Astrocyte (in vitro differentiated cells and primary cell): ENCODE results near the gene RPL39L. TPM values are rescaled to one million over a fixed set of nuclear protein-coding genes. Genes with fewer than 3 reads are reported as not detected.

Experiments used
- DNase-seq: peaks from one replicate; pipeline ENCODE4 v3.0.0-alpha.2; 2010; ENCODE audit warnings: low read depth
- FAIRE-seq: peaks from 2 replicates; lab custom pipeline; 2011; peaks lifted over from hg19 to GRCh38; lab: Jason Lieb, UNC
- H2AFZ ChIP-seq: 2 replicates; pipeline ENCODE4 v1.6.0; 2012; ENCODE audit warnings: low read depth, low read length, inconsistent platforms
- H3K27ac ChIP-seq: 2 replicates; pipeline ENCODE4 v1.5.1; 2011; ENCODE audit warnings: low read depth, low read length, inconsistent platforms
- H3K27me3 ChIP-seq: 2 replicates; pipeline ENCODE4 v1.6.0; 2011; ENCODE audit warnings: low read length, inconsistent platforms; ENCODE audit not compliant: insufficient read depth
- H3K36me3 ChIP-seq: 2 replicates; pipeline ENCODE4 v1.5.1; 2011; ENCODE audit warnings: low read length, inconsistent platforms; ENCODE audit not compliant: insufficient read depth
- H3K4me1 ChIP-seq: 2 replicates; pipeline ENCODE4 v1.5.1; 2011; ENCODE audit warnings: low read length, inconsistent platforms; ENCODE audit not compliant: insufficient read depth
- H3K4me2 ChIP-seq: 2 replicates; pipeline ENCODE4 v1.6.0; 2012; ENCODE audit warnings: low read length, inconsistent platforms
- H3K4me3 ChIP-seq: 2 replicates; pipeline ENCODE4 v1.5.1; 2011; ENCODE audit warnings: low read depth, mild to moderate bottlenecking, low read length, inconsistent platforms; ENCODE audit not compliant: insufficient read depth
- H3K79me2 ChIP-seq: 2 replicates; pipeline ENCODE4 v1.6.0; 2012; ENCODE audit warnings: mild to moderate bottlenecking, low read length, inconsistent platforms; ENCODE audit not compliant: insufficient read depth
- H3K9ac ChIP-seq: 2 replicates; pipeline ENCODE4 v1.6.0; 2012; ENCODE audit warnings: mild to moderate bottlenecking, low read length, inconsistent platforms
- H3K9me3 ChIP-seq: 2 replicates; pipeline ENCODE4 v1.5.1; 2012; ENCODE audit warnings: low read depth, mild to moderate bottlenecking, low read length, inconsistent platforms; ENCODE audit not compliant: insufficient read depth
- H4K20me1 ChIP-seq: 2 replicates; pipeline ENCODE4 v1.6.0; 2012; ENCODE audit warnings: low read length, inconsistent platforms; ENCODE audit not compliant: insufficient read depth
- H3K27ac Mint-ChIP-seq: one replicate; pipeline ENCODE4 v1.8.0; 2021; ENCODE audit warnings: mild to moderate bottlenecking, mixed read lengths; ENCODE audit not compliant: unreplicated experiment
- H3K27me3 Mint-ChIP-seq: one replicate; pipeline ENCODE4 v1.8.0; 2021; ENCODE audit warnings: low read depth, mixed read lengths; ENCODE audit not compliant: unreplicated experiment
- H3K36me3 Mint-ChIP-seq: one replicate; pipeline ENCODE4 v1.8.0; 2021; ENCODE audit warnings: low read depth, mixed read lengths; ENCODE audit not compliant: unreplicated experiment
- H3K4me1 Mint-ChIP-seq: one replicate; pipeline ENCODE4 v1.8.0; 2021; ENCODE audit warnings: low read depth, mixed read lengths; ENCODE audit not compliant: unreplicated experiment
- H3K4me3 Mint-ChIP-seq: one replicate; pipeline ENCODE4 v1.8.0; 2021; ENCODE audit warnings: mild to moderate bottlenecking, moderate library complexity, mixed read lengths; ENCODE audit not compliant: unreplicated experiment
- H3K9me3 Mint-ChIP-seq: one replicate; pipeline ENCODE4 v1.8.0; 2021; ENCODE audit warnings: mild to moderate bottlenecking, mixed read lengths; ENCODE audit not compliant: unreplicated experiment
- EZH2 ChIP-seq: IDR thresholded peaks from 2 replicates; pipeline ENCODE4 v1.6.1; 2012; ENCODE audit warnings: mild to moderate bottlenecking, low read length, inconsistent platforms; ENCODE audit not compliant: insufficient read depth
- total RNA-seq: library from RNA; stranded (reverse); gene quantifications from 2 replicates; pipeline ENCODE4 v1.2.1, GENCODE V29; 2021
- TF ChIP-seq, protein P1 (sequence below): IDR thresholded peaks from 2 replicates; pipeline ENCODE4 v1.5.1; 2011; ENCODE audit warnings: low read depth, mild to moderate bottlenecking, inconsistent platforms, low read length, moderate library complexity; ENCODE audit not compliant: insufficient read depth

Gene RPL39L
- total RNA-seq, 1 donor from 2014 or later, result 6.5 TPM

DNA sequence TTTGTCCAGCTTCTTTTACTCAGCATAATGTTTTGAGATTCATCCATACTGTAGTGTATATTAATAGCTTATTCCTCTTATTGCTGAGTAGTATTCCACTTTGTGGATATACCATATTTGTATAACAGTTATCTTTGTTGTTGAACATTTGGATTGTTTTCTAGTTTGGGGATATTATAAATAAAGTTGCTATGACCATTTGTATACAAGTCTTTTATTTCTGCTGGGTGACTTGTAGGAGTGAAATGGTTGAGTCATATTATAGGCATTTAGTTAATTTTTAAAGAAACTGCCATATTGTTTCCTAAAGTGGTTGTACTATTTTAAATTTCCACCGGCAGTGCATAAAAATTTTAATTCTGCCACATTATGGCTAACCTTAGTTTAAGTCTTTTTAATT lies 53.4 kb downstream of the RPL39L start:
- no peak for FAIRE-seq

DNA sequence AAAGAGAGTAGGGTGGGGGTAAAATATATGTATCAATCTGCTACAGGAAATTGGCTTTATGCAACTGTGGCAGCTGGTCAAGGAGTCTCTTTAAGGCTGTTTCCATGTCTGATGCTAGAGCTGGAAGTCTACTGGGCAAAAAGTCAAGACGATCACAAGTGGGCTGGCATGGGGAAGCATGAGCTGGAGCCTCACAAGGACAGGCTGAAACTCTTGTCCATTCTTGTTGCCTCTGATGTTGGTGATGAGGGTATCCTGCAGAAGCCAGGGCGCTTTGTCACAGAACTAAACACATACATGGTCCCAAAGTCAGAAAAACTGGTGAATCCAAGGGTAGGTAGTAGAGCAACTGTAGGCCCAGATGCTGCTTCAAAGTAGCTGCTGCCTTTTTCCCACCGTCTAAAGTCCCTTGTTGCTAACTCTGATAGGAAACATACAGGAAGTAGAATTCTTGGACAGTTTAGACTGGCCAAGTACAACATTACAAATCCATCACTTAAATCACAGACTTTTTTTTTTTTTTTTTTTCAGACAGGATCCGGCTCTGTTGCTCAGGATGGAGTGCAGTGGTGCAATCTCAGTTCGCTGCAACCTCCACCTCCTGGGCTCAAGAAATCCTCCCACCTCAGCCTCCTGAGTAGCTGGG lies 54.2 kb downstream of the RPL39L start:
- Mint-ChIP-seq H3K27me3 (no peaks in the 10 kb centered on the region), H3K36me3 (no peaks in the 10 kb centered on the region), H3K9me3 (peaks cover 10% of the 10 kb centered on the region), H3K4me3 (no peak overlapping the region), H3K4me1 (peaks cover 1% of the 10 kb centered on the region), H3K27ac (no peak overlapping the region)
- FAIRE-seq (no peak), DNase-seq (no peak)
- H4K20me1 ChIP-seq, result no peaks in the 10 kb centered on the region
- no peak overlapping the region for H3K27ac ChIP-seq
- H3K27me3 ChIP-seq, result no peaks in the 10 kb centered on the region
- TF ChIP-seq, protein P1, sequence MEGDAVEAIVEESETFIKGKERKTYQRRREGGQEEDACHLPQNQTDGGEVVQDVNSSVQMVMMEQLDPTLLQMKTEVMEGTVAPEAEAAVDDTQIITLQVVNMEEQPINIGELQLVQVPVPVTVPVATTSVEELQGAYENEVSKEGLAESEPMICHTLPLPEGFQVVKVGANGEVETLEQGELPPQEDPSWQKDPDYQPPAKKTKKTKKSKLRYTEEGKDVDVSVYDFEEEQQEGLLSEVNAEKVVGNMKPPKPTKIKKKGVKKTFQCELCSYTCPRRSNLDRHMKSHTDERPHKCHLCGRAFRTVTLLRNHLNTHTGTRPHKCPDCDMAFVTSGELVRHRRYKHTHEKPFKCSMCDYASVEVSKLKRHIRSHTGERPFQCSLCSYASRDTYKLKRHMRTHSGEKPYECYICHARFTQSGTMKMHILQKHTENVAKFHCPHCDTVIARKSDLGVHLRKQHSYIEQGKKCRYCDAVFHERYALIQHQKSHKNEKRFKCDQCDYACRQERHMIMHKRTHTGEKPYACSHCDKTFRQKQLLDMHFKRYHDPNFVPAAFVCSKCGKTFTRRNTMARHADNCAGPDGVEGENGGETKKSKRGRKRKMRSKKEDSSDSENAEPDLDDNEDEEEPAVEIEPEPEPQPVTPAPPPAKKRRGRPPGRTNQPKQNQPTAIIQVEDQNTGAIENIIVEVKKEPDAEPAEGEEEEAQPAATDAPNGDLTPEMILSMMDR, result no peak
- TF ChIP-seq EZH2, result no peak
- no peaks in the 10 kb centered on the region for H3K9me3 ChIP-seq
- no peaks in the 10 kb centered on the region for H3K36me3 ChIP-seq
- no peak overlapping the region for H2AFZ ChIP-seq
- no peak overlapping the region for H3K9ac ChIP-seq
- no peak overlapping the region for H3K4me3 ChIP-seq
- H3K79me2 ChIP-seq, result no peaks in the 10 kb centered on the region
- H3K4me1 ChIP-seq, result no peaks in the 10 kb centered on the region
- no peak overlapping the region for H3K4me2 ChIP-seq

More for the DNA sequence above, 53.4 kb downstream of the RPL39L start:
- no peaks in the 10 kb centered on the region for H3K36me3 Mint-ChIP-seq
- TF ChIP-seq EZH2, result no peak
- TF ChIP-seq, protein P1, result no peak
- H3K27ac Mint-ChIP-seq, result no peak overlapping the region
- DNase-seq, result no peak
- H3K27me3 ChIP-seq, result no peaks in the 10 kb centered on the region
- H3K9me3 Mint-ChIP-seq, result peaks cover 10% of the 10 kb centered on the region
- H2AFZ ChIP-seq, result no peak overlapping the region
- H3K4me3 ChIP-seq, result no peak overlapping the region
- no peak overlapping the region for H3K4me2 ChIP-seq
- no peaks in the 10 kb centered on the region for H3K4me1 ChIP-seq
- no peak overlapping the region for H3K9ac ChIP-seq
- H3K36me3 ChIP-seq, result no peaks in the 10 kb centered on the region
- no peaks in the 10 kb centered on the region for H3K9me3 ChIP-seq
- H4K20me1 ChIP-seq, result no peaks in the 10 kb centered on the region
- no peaks in the 10 kb centered on the region for H3K27me3 Mint-ChIP-seq
- H3K4me1 Mint-ChIP-seq, result peaks cover 1% of the 10 kb centered on the region
- H3K27ac ChIP-seq, result no peak overlapping the region
- no peaks in the 10 kb centered on the region for H3K79me2 ChIP-seq
- no peak overlapping the region for H3K4me3 Mint-ChIP-seq

DNA sequence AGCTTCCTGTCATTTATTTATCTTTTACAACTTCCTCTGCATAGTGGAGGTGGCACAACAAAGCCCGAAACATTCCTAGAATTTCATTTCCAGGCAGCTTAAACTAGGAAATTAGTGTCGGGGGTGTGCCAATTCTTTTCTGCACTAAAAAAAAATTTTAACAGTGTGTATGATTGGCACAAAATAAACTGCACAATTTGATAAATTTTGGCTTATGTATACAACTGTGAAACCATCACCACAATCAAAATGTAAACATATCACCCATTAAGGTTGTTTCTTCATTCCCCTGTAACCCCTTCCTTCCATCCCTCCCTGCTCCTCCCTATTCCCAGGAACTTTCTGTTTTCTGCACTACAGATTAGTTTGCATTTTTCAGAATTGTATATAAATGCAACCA lies 54.7 kb downstream of the RPL39L start:
- H3K4me2 ChIP-seq, result no peak overlapping the region
- H3K9me3 ChIP-seq, result no peaks in the 10 kb centered on the region
- no peak overlapping the region for H3K9ac ChIP-seq
- Mint-ChIP-seq H3K27me3 (no peaks in the 10 kb centered on the region), H3K4me1 (peaks cover 1% of the 10 kb centered on the region), H3K36me3 (no peaks in the 10 kb centered on the region), H3K27ac (no peak overlapping the region), H3K9me3 (peaks cover 10% of the 10 kb centered on the region), H3K4me3 (no peak overlapping the region)
- H3K36me3 ChIP-seq, result no peaks in the 10 kb centered on the region
- no peak overlapping the region for H2AFZ ChIP-seq
- no peak overlapping the region for H3K4me3 ChIP-seq
- H3K79me2 ChIP-seq, result no peaks in the 10 kb centered on the region
- FAIRE-seq (no peak), DNase-seq (no peak)
- no peaks in the 10 kb centered on the region for H4K20me1 ChIP-seq
- TF ChIP-seq EZH2, result no peak
- TF ChIP-seq, protein P1, result no peak
- H3K27me3 ChIP-seq, result no peaks in the 10 kb centered on the region
- H3K27ac ChIP-seq, result no peak overlapping the region
- no peaks in the 10 kb centered on the region for H3K4me1 ChIP-seq
